Vagina (tissue), 2 donors: ENCODE data around the gene ELAVL2.

Experiments
- CTCF ChIP-seq, 3 experiments: fragments of 450-650 bp in 2 of 3; fragments of 200-600 bp in 1 of 3; sonication (generic) in 1 of 3; IDR thresholded peaks; one replicate each; pipeline ENCODE4 v1.5.1; 2017 to 2019; ENCODE audit warnings: antibody characterized with exemption in 3 of 3, mild to moderate bottlenecking in 2 of 3, moderate library complexity in 2 of 3
- POLR2A ChIP-seq, 2 donors: fragments of 450-650 bp; IDR thresholded peaks; one replicate each; pipeline ENCODE4 v1.6.1; 2017; ENCODE audit warnings: antibody characterized with exemption in 2 of 2, mild to moderate bottlenecking in 2 of 2, moderate library complexity in 2 of 2
- POLR2AphosphoS5 ChIP-seq, 2 donors: sonication (generic); formaldehyde crosslinking; IDR thresholded peaks; one replicate each; pipeline ENCODE4 v1.9.0; 2017; ENCODE audit warnings: antibody characterized with exemption in 2 of 2, mild to moderate bottlenecking in 2 of 2, low read depth in 1 of 2; ENCODE audit not compliant: insufficient read depth in 1 of 2

DNA sequence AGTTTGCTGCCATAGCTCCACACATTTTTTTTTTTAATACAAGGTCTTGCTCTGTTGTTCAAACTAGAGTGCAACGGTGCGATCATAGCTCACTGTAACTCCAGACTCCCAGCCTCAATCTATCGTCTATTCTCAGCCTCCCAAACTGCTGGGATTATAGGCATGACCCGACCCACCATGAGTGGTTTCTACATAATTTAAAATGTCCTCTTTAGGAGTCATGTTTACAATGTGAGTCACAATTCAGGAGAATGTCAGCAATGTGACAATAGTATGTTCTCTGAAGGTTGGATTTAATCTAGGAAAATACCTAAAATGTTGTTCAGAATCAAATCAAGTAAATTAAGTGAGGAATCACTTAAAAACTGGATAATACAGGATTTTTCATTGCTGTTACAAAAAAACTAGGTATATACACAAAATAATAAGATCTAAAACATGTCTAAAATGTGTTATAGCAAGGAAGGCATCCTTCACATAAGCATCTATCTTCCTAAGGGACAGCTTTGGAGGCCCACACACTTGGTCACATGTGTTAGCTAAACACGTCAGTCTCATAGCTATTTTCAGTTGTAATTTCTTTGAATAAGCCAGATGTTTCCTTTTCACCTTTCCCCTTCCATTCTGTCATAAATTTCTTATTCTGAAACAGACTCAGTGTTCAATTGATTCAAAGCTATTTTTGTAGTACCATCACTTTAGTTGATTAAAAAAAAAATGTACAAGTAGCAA, 30.0 kb upstream of the ELAVL2 start:
- no peak for TF ChIP-seq CTCF (IDR thresholded peaks at IDR 0.05)
- no peak for TF ChIP-seq POLR2A (IDR thresholded peaks at IDR 0.05)
- no peak for TF ChIP-seq POLR2AphosphoS5 (IDR thresholded peaks at IDR 0.05; ENCODE audit: insufficient read depth in 1 of 2, low read depth in 1 of 2)
